ENCODE measurements around the gene SORCS2.

GRCh38 chr4:7434766-7435150 lies 242.4 kb downstream of the SORCS2 start, which contains the start of gene PSAPL1:
- TF ChIP-seq CTCF (IDR thresholded peaks at IDR 0.05; ENCODE audit: low read depth, low read length) (no peak), POLR2A (IDR thresholded peaks at IDR 0.05; ENCODE audit: extremely low read depth, insufficient read length) (no peak), MAX (IDR thresholded peaks at IDR 0.05; ENCODE audit: low read depth, low read length) (no peak), MYC (IDR thresholded peaks at IDR 0.05; ENCODE audit: low read depth, low read length) (no peak)
